ENCODE results near the gene NDST4.

DNA sequence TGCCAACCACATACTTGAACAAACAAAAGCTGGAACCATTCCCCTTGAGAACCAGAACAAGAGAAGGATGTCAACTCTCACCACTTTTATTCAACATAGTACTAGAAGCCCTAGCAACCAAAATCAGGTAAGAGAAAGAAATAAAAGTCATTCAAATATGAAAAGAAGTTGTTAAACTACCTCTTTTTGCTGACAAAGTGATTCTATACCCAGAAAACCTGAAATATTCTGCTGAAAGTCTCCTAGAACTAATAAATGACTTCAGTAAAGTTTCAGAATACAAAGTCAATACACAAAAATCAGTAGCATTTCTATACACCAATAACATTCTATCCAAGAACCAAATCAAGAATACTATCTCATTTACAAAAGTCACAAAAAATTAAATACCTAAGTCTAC is 327.9 kb downstream of the NDST4 start:
- TF ChIP-seq POLR2A (IDR thresholded peaks at IDR 0.05) = no peak
- TF ChIP-seq CTCF (IDR thresholded peaks at IDR 0.05) = no peak
